Mammary epithelial cell (primary cell): ENCODE measurements around the gene TMA7.

Experiments
- EZH2 ChIP-seq: IDR thresholded peaks from 2 replicates; pipeline ENCODE4 v1.6.1; 2012; ENCODE audit warnings: low read length, inconsistent platforms, borderline replicate concordance
- TF ChIP-seq, protein P1 (sequence below), 2 donors: IDR thresholded peaks in 1 of 2; conservative IDR thresholded peaks in 1 of 2; 2 replicates each; pipeline ENCODE4 v1.5.1; 2011 to 2012; ENCODE audit warnings: inconsistent platforms in 2 of 2, low read length in 2 of 2, mild to moderate bottlenecking in 2 of 2, control low read depth in 1 of 2, low read depth in 1 of 2; ENCODE audit not compliant: insufficient read depth in 1 of 2; ENCODE audit errors: extremely low read depth in 1 of 2

DNA sequence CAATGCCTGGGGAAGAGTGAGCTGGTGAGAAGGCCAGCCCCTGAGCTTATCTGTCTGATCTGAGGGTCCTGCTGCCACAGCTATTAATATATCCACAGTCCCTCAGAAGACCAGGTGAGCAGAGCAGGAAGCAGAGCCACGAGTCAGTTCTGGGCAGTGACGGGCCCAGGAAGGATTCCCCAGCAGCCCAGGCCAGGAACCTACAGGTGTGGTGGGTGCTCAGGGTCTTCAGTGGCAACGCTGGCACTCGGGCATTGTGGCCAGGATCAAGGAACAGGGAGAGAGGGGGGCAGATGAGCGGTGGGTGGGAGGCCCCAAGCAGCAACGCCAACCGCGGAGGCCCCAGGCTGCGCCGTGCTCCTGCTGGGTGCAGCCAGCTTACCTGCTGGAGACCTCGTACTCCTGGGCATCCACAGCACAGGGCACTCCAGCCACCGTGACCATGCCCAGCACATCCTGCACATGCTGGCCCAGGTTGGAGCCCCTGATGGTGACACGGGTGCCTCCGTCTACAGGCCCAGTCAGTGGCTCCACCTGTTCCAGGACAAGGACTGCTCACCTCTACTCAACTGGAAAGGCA is 22.4 kb upstream of the TMA7 start:
- no peak for TF ChIP-seq EZH2
- TF ChIP-seq, protein P1, sequence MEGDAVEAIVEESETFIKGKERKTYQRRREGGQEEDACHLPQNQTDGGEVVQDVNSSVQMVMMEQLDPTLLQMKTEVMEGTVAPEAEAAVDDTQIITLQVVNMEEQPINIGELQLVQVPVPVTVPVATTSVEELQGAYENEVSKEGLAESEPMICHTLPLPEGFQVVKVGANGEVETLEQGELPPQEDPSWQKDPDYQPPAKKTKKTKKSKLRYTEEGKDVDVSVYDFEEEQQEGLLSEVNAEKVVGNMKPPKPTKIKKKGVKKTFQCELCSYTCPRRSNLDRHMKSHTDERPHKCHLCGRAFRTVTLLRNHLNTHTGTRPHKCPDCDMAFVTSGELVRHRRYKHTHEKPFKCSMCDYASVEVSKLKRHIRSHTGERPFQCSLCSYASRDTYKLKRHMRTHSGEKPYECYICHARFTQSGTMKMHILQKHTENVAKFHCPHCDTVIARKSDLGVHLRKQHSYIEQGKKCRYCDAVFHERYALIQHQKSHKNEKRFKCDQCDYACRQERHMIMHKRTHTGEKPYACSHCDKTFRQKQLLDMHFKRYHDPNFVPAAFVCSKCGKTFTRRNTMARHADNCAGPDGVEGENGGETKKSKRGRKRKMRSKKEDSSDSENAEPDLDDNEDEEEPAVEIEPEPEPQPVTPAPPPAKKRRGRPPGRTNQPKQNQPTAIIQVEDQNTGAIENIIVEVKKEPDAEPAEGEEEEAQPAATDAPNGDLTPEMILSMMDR (conservative IDR thresholded peaks at IDR 0.05 in 1 of 2, IDR thresholded peaks at IDR 0.05 in 1 of 2; ENCODE audit: extremely low read depth in 1 of 2, insufficient read depth in 1 of 2, low read depth in 1 of 2, low read length in 2 of 2), result no peak
